KG1 (cell line): ENCODE measurements around the gene FKBP3.
"Not testable (repeated sequence)": the region's sequence is repeated elsewhere in the genome, so short reads cannot be mapped to it uniquely, and the experiment has no call there.

Experiments
- DNase-seq: peaks from one replicate; lab custom pipeline; 2025; lab: John Stamatoyannopoulos, UW

Gene FKBP3

GRCh38 chr14:45112896-45113781 is 21.1 kb downstream of the FKBP3 start:
- DNase-seq, result no peak

- DNase-seq, result no peak
Observed at GRCh38 chr14:45104561-45104960, 29.7 kb downstream of the FKBP3 start.

GRCh38 chr14:45103806-45104205 is 30.5 kb downstream of the FKBP3 start:
- no peak for DNase-seq

GRCh38 chr14:45096218-45096617 is 38.1 kb downstream of the FKBP3 start:
- DNase-seq, result no peak

GRCh38 chr14:45095143-45095542 is 39.1 kb downstream of the FKBP3 start:
- DNase-seq, result no peak

- DNase-seq, result no peak
Observed at GRCh38 chr14:45094275-45094674, 40.0 kb downstream of the FKBP3 start.

- DNase-seq, result no peak
Observed at GRCh38 chr14:45091710-45092109, 42.6 kb downstream of the FKBP3 start.

- DNase-seq, result no peak
Observed at GRCh38 chr14:45089813-45090212, 44.5 kb downstream of the FKBP3 start.

- no peak for DNase-seq
Observed at GRCh38 chr14:45084946-45085346, 49.3 kb downstream of the FKBP3 start.

- peak; percentile 77 for DNase-seq
Observed at GRCh38 chr14:45083976-45084722, 50.1 kb downstream of the FKBP3 start, which contains the start of gene PRPF39. TSS of gene PRPF39 (plus strand) at chr14:45084116. CDS start at chr14:45095240, 11,124 bp downstream.

GRCh38 chr14:45083617-45083975 is 50.7 kb downstream of the FKBP3 start:
- DNase-seq, result no peak

- DNase-seq, result no peak
Observed at GRCh38 chr14:45082420-45082819, 51.9 kb downstream of the FKBP3 start.

GRCh38 chr14:45081096-45081495 is 53.2 kb downstream of the FKBP3 start:
- DNase-seq, result not testable (repeated sequence)

- DNase-seq, result not testable (repeated sequence)
Observed at GRCh38 chr14:45080416-45080968, 53.8 kb downstream of the FKBP3 start.

GRCh38 chr14:45078323-45078722 is 56.0 kb downstream of the FKBP3 start:
- DNase-seq, result no peak

- DNase-seq, result no peak
Observed at GRCh38 chr14:45073231-45073879, 60.9 kb downstream of the FKBP3 start.

- DNase-seq, result no peak
Observed at GRCh38 chr14:45072126-45072525, 62.2 kb downstream of the FKBP3 start.

- no peak for DNase-seq
Observed at GRCh38 chr14:45070215-45070614, 64.1 kb downstream of the FKBP3 start.

- no peak for DNase-seq
Observed at GRCh38 chr14:45068396-45068795, 65.9 kb downstream of the FKBP3 start.

GRCh38 chr14:45066667-45067066 is 67.6 kb downstream of the FKBP3 start:
- DNase-seq, result no peak

- DNase-seq, result no peak
Observed at GRCh38 chr14:45065956-45066355, 68.3 kb downstream of the FKBP3 start.
